Neural cell (in vitro differentiated cells): ENCODE data around the gene UIMC1. TPM values are rescaled to one million over a fixed set of nuclear protein-coding genes. Genes with fewer than 3 reads are reported as not detected.

ENCODE experiments used
- H2AFZ ChIP-seq: fragments of 200-600, 300-800 bp; sonication (generic), shearing (Covaris generic); 2 replicates; pipeline ENCODE4 v1.6.0; 2014; ENCODE audit warnings: low read depth, mild to moderate bottlenecking, antibody characterized with exemption, low read length, moderate library complexity
- H3F3A ChIP-seq: fragments of 200-600 bp; shearing (Covaris generic); 2 replicates; pipeline ENCODE4 v1.6.1; 2016; ENCODE audit warnings: mild to moderate bottlenecking, moderate library complexity, mixed read lengths, antibody characterized with exemption, low read length; ENCODE audit not compliant: insufficient read depth, poor library complexity, severe bottlenecking
- H3K27ac ChIP-seq: fragments of 200-600, 300-800 bp; sonication (generic), shearing (Covaris generic); 2 replicates; pipeline ENCODE4 v1.5.1; 2014; ENCODE audit warnings: mild to moderate bottlenecking, low read length, moderate library complexity
- H3K27me3 ChIP-seq: fragments of 300-800, 200-600 bp; sonication (generic), shearing (Covaris generic); 2 replicates; pipeline ENCODE4 v1.6.0; 2014; ENCODE audit warnings: mild to moderate bottlenecking, low read depth, low read length, moderate library complexity; ENCODE audit not compliant: insufficient read depth
- H3K36me3 ChIP-seq: fragments of 300-800, 200-600 bp; sonication (generic), shearing (Covaris generic); 2 replicates; pipeline ENCODE4 v1.5.1; 2014; ENCODE audit warnings: mild to moderate bottlenecking, antibody characterized with exemption, low read length, moderate library complexity; ENCODE audit not compliant: insufficient read depth
- H3K4me2 ChIP-seq: fragments of 300-800, 200-600 bp; sonication (generic), shearing (Covaris generic); 2 replicates; pipeline ENCODE4 v1.6.0; 2014; ENCODE audit warnings: mild to moderate bottlenecking, low read length
- H3K4me3 ChIP-seq: fragments of 300-800, 200-600 bp; sonication (generic), shearing (Covaris generic); 2 replicates; pipeline ENCODE4 v1.5.1; 2014; ENCODE audit warnings: mild to moderate bottlenecking, low read length, moderate library complexity
- H3K79me2 ChIP-seq: fragments of 200-600 bp; shearing (Covaris generic); replicated peaks from 2 replicates; pipeline ENCODE4 v1.6.0; 2014; ENCODE audit warnings: mild to moderate bottlenecking, low read length, moderate library complexity; ENCODE audit not compliant: insufficient read depth
- H3K9ac ChIP-seq: fragments of 300-800, 200-600 bp; sonication (generic), shearing (Covaris generic); 2 replicates; pipeline ENCODE4 v1.6.1; 2016; ENCODE audit warnings: mild to moderate bottlenecking, low read length, mixed read lengths
- H3K9me2 ChIP-seq: fragments of 200-600 bp; shearing (Covaris generic); 2 replicates; pipeline ENCODE4 v1.6.1; 2016; ENCODE audit warnings: mild to moderate bottlenecking, low read length, mixed read lengths; ENCODE audit not compliant: insufficient read depth
- H3K9me3 ChIP-seq: fragments of 200-600, 300-800 bp; sonication (generic), shearing (Covaris generic); 2 replicates; pipeline ENCODE4 v1.6.1; 2016; ENCODE audit warnings: mild to moderate bottlenecking, mixed run types, low read length, moderate library complexity, mixed read lengths
- H4K20me1 ChIP-seq: fragments of 200-600 bp; shearing (Covaris generic); 2 replicates; pipeline ENCODE4 v1.6.1; 2016; ENCODE audit warnings: mild to moderate bottlenecking, mixed run types; ENCODE audit not compliant: insufficient read depth
- EP300 ChIP-seq: fragments of 450-650 bp; conservative IDR thresholded peaks from 2 replicates; pipeline ENCODE4 v1.6.1; 2014; ENCODE audit warnings: antibody characterized with exemption, mild to moderate bottlenecking, moderate library complexity; ENCODE audit not compliant: poor library complexity, severe bottlenecking
- EZH2 ChIP-seq: fragments of 200-600, 300-800 bp; shearing (Covaris generic), sonication (generic); IDR thresholded peaks from 2 replicates; pipeline ENCODE4 v1.6.1; 2014; ENCODE audit warnings: antibody characterized with exemption, low read length, borderline replicate concordance, mild to moderate bottlenecking; ENCODE audit not compliant: insufficient read depth, poor library complexity, severe bottlenecking
- MXI1 ChIP-seq: fragments of 450-650 bp; conservative IDR thresholded peaks from 2 replicates; pipeline ENCODE4 v1.6.1; 2014; ENCODE audit warnings: antibody characterized with exemption, mild to moderate bottlenecking; ENCODE audit not compliant: poor library complexity, severe bottlenecking
- POLR2AphosphoS5 ChIP-seq: IDR thresholded peaks from 2 replicates; pipeline ENCODE4 v1.6.1; 2012
- RAD21 ChIP-seq: fragments of 450-650 bp; conservative IDR thresholded peaks from 2 replicates; pipeline ENCODE4 v1.6.1; 2014; ENCODE audit warnings: antibody characterized with exemption, mild to moderate bottlenecking, moderate library complexity
- SMC3 ChIP-seq: fragments of 450-650 bp; conservative IDR thresholded peaks from 2 replicates; pipeline ENCODE4 v1.6.1; 2014; ENCODE audit warnings: antibody characterized with exemption, mild to moderate bottlenecking, moderate library complexity; ENCODE audit not compliant: poor library complexity
- TAF1 ChIP-seq: IDR thresholded peaks from 2 replicates; pipeline ENCODE4 v1.6.1; 2012; ENCODE audit warnings: low read depth
- polyA plus RNA-seq: library from polyadenylated mRNA; depleted of rRNA; stranded (reverse); fragments of >200 nt; gene quantifications from 2 replicates; pipeline ENCODE4 v1.2.3, GENCODE V29; 2014
- TF ChIP-seq, protein P1 (sequence below): IDR thresholded peaks from 2 replicates; pipeline ENCODE4 v1.6.1; 2012; ENCODE audit warnings: borderline replicate concordance
- TF ChIP-seq, protein P2 (sequence below): fragments of 450-650 bp; IDR thresholded peaks from 2 replicates; pipeline ENCODE4 v1.5.1; 2014; ENCODE audit warnings: antibody characterized with exemption, mild to moderate bottlenecking, moderate library complexity; ENCODE audit not compliant: poor library complexity, severe bottlenecking

UIMC1 gene
- polyA plus RNA-seq, 1 donor from 2014 or later, result 74.0 TPM

DNA sequence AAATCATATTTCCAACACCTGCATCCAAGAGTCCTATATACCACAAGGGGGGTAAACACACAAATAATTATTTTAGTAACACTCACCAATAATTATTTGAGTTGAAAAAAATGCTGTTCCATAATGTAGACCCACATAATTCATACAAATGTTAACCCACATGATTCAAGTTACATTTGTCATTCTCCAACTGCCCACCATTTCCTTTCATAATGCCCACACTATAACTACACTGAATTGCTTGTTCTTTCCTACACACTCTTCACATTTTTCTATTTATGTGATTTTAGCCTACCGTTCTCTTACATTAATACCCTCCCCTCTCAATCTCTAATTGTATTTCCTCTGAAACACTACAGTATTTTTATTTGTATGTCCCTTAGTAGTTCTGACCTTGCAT, 71.6 kb downstream of the UIMC1 start:
- Histone ChIP-seq H3K79me2 (no peaks in the 10 kb centered on the region), H3K4me2 (no peak overlapping the region), H3K4me3 (no peak overlapping the region), H4K20me1 (no peaks in the 10 kb centered on the region), H3F3A (no peaks in the 10 kb centered on the region), H3K9me3 (no peaks in the 10 kb centered on the region), H2AFZ (no peak overlapping the region), H3K9ac (no peak overlapping the region), H3K36me3 (no peaks in the 10 kb centered on the region), H3K27me3 (no peaks in the 10 kb centered on the region), H3K27ac (no peak overlapping the region), H3K9me2 (no peaks in the 10 kb centered on the region)
- no peak for TF ChIP-seq SMC3
- TF ChIP-seq TAF1, result no peak
- no peak for TF ChIP-seq EZH2
- TF ChIP-seq, protein P1, sequence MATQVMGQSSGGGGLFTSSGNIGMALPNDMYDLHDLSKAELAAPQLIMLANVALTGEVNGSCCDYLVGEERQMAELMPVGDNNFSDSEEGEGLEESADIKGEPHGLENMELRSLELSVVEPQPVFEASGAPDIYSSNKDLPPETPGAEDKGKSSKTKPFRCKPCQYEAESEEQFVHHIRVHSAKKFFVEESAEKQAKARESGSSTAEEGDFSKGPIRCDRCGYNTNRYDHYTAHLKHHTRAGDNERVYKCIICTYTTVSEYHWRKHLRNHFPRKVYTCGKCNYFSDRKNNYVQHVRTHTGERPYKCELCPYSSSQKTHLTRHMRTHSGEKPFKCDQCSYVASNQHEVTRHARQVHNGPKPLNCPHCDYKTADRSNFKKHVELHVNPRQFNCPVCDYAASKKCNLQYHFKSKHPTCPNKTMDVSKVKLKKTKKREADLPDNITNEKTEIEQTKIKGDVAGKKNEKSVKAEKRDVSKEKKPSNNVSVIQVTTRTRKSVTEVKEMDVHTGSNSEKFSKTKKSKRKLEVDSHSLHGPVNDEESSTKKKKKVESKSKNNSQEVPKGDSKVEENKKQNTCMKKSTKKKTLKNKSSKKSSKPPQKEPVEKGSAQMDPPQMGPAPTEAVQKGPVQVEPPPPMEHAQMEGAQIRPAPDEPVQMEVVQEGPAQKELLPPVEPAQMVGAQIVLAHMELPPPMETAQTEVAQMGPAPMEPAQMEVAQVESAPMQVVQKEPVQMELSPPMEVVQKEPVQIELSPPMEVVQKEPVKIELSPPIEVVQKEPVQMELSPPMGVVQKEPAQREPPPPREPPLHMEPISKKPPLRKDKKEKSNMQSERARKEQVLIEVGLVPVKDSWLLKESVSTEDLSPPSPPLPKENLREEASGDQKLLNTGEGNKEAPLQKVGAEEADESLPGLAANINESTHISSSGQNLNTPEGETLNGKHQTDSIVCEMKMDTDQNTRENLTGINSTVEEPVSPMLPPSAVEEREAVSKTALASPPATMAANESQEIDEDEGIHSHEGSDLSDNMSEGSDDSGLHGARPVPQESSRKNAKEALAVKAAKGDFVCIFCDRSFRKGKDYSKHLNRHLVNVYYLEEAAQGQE, result no peak
- TF ChIP-seq, protein P2, sequence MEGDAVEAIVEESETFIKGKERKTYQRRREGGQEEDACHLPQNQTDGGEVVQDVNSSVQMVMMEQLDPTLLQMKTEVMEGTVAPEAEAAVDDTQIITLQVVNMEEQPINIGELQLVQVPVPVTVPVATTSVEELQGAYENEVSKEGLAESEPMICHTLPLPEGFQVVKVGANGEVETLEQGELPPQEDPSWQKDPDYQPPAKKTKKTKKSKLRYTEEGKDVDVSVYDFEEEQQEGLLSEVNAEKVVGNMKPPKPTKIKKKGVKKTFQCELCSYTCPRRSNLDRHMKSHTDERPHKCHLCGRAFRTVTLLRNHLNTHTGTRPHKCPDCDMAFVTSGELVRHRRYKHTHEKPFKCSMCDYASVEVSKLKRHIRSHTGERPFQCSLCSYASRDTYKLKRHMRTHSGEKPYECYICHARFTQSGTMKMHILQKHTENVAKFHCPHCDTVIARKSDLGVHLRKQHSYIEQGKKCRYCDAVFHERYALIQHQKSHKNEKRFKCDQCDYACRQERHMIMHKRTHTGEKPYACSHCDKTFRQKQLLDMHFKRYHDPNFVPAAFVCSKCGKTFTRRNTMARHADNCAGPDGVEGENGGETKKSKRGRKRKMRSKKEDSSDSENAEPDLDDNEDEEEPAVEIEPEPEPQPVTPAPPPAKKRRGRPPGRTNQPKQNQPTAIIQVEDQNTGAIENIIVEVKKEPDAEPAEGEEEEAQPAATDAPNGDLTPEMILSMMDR, result no peak
- TF ChIP-seq EP300, result no peak
- no peak for TF ChIP-seq POLR2AphosphoS5
- TF ChIP-seq RAD21, result no peak
- TF ChIP-seq MXI1, result no peak

GRCh38 chr5:176934309-176934930, 72.2 kb downstream of the UIMC1 start:
- Histone ChIP-seq H3K79me2 (no peaks in the 10 kb centered on the region), H3K9me2 (no peaks in the 10 kb centered on the region), H4K20me1 (no peaks in the 10 kb centered on the region), H3K9me3 (no peaks in the 10 kb centered on the region), H3K27ac (no peak overlapping the region), H3K9ac (no peak overlapping the region), H3K36me3 (no peaks in the 10 kb centered on the region), H3F3A (no peaks in the 10 kb centered on the region), H2AFZ (no peak overlapping the region), H3K4me3 (no peak overlapping the region), H3K4me2 (no peak overlapping the region), H3K27me3 (no peaks in the 10 kb centered on the region)
- TF ChIP-seq, protein P2, result no peak
- TF ChIP-seq EZH2 (no peak), TAF1 (no peak), RAD21 (no peak), MXI1 (no peak), EP300 (no peak), POLR2AphosphoS5 (no peak)
- TF ChIP-seq, protein P1, result no peak
